HFF-Myc (cell line): Measurements from ENCODE around the gene ZNF506.
"Not testable (repeated sequence)": the region's sequence is repeated elsewhere in the genome, so short reads cannot be mapped to it uniquely, and the experiment has no call there.

Experiments used
- DNase-seq: peaks from one replicate; pipeline ENCODE4 v3.0.0-alpha.2; 2011; ENCODE audit warnings: low read depth; ENCODE audit errors: extremely low read depth
- H3K4me3 ChIP-seq: replicated peaks from 2 replicates; pipeline ENCODE4 v1.5.1; 2011; ENCODE audit warnings: low read depth, mild to moderate bottlenecking, control low read depth, low read length
- TF ChIP-seq, protein P1 (sequence below): IDR thresholded peaks from 2 replicates; pipeline ENCODE4 v1.5.1; 2012; ENCODE audit warnings: mild to moderate bottlenecking, low read depth, low read length, control low read depth; ENCODE audit errors: missing control alignments

Gene ZNF506

DNA sequence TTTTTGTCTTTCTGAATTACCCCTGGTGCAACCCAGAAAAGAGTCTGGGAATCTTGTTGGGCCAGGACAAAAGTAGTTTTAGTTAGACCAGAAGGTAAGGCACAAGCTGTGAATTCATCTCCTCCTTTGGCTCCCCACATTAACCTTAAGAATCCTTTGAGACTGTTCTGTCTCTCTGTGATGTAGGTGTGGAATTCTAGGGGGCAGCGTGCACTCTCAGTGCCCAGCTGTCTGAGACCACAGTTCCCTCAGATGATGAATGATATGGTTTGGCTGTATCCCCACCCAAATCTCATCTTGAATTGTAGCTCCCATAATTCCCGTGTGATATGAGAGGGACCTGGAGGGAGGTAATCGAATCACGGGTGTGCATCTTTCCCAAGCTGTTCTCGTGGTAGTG is 43.9 kb downstream of the ZNF506 start:
- DNase-seq, result no peak
- peak overlapping the region; percentile 83 for H3K4me3 ChIP-seq
- TF ChIP-seq, protein P1, sequence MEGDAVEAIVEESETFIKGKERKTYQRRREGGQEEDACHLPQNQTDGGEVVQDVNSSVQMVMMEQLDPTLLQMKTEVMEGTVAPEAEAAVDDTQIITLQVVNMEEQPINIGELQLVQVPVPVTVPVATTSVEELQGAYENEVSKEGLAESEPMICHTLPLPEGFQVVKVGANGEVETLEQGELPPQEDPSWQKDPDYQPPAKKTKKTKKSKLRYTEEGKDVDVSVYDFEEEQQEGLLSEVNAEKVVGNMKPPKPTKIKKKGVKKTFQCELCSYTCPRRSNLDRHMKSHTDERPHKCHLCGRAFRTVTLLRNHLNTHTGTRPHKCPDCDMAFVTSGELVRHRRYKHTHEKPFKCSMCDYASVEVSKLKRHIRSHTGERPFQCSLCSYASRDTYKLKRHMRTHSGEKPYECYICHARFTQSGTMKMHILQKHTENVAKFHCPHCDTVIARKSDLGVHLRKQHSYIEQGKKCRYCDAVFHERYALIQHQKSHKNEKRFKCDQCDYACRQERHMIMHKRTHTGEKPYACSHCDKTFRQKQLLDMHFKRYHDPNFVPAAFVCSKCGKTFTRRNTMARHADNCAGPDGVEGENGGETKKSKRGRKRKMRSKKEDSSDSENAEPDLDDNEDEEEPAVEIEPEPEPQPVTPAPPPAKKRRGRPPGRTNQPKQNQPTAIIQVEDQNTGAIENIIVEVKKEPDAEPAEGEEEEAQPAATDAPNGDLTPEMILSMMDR, result no peak

DNA sequence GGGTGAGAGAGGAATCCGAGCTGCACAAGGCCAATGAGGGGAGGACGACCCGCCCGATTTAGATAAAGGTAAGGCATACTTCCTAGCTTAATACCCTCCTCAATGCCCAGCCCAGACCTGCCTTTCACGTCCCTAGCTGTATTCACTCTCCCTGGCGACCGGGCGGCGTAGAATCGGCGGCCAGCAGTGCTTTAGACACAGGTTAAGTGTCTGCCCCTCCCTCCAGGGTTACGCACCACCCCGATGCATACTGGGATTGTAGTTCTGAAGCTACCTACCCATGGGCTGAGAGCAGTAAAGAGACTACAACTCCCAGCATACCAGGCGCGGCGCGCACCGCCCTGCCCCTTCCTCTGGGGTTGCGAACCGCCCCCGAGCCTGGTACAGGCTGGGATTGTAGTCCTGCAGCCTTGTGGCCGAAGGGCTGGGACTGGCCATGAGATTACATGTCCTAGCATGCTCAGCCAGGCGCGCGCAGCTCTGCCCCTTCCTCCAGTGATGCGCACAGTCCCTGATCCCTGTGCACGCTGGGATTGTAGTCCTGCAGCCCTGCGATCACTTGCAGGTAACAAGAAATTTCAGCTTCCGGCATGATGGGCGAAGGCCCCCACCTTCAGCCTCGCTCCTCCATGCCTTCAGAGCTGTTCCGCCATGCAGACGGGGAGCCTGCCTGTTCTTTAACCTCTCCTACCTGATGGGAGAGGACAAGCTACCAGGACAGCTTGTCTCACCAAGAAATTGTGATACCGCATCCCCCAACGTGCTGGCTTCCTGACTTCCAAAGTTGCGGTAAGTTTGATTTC is 45.1 kb downstream of the ZNF506 start:
- DNase-seq, result peak; percentile 94
- TF ChIP-seq, protein P1, result no peak
- peak overlapping the region; percentile 83 for H3K4me3 ChIP-seq

DNA sequence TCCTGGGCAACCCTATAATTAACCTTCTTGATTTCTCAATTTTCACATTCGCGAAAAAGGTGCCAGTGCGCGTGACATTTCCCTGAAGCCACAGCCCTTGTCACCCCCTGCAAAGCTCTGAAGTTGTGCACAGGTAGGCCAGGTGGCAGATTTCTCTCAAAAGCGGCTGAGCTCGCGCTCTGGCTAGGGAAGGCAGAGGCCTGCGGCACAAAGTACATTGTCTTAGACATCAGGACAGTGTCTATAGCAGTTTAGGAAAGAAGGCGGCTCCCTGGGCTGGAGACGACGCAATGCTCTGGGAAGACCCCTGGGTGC is 45.7 kb downstream of the ZNF506 start:
- TF ChIP-seq, protein P1, result no peak
- peak overlapping the region; percentile 83 for H3K4me3 ChIP-seq
- no peak for DNase-seq

DNA sequence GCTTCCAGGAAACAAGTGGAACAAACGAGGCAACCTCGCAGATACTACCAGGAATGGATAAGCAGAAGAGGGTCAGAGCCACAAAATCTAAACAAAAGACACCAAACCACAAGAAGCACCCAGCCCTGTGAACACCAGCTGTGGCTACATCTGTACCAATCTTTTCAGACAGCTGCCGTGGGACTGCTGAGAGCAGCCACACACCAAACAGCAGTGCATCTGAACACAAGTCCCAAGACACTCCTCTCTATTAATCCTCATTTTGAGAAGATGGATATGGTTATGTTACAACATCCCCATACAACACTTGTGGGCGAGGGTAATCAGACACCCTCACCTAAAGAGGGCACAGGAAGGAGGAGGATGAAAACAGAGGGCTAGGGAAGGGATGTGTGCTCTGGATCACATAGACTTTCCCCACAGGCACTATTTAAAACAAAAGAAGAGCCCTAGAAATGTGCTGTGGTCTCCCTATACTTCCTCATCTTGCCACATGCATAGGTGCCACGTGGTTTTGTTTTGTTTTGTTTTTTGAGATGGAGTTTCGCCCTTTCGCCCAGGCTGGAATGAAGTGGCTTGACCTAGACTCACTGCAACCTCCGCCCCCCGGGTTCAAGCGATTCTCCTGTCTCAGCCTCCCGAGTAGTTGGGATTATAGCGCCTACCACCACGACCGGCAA is 47.1 kb downstream of the ZNF506 start:
- H3K4me3 ChIP-seq, result no peak overlapping the region
- TF ChIP-seq, protein P1, result no peak
- DNase-seq, result no peak

GRCh38 chr19:19771963-19772362 is 49.6 kb downstream of the ZNF506 start:
- DNase-seq, H3K4me3 ChIP-seq: not testable (repeated sequence)

DNA sequence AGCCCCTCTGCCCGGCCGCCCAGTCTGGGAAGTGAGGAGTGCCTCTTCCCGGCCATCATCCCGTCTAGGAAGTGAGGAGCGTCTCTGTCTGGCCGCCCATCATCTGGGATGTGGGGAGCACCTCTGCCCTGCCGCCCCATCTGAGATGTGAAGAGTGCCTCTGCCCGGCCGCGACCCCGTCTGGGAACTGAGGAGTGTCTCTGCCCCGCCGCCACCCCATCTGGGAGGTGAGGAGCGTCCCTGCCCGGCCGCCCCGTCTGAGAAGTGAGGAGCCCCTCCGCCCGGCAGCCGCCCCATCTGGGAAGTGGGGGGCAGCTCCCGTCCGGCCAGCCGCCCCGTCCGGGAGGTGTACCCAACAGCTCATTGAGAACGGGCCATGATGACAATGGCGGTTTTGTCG is 51.6 kb downstream of the ZNF506 start:
- DNase-seq, H3K4me3 ChIP-seq: not testable (repeated sequence)

DNA sequence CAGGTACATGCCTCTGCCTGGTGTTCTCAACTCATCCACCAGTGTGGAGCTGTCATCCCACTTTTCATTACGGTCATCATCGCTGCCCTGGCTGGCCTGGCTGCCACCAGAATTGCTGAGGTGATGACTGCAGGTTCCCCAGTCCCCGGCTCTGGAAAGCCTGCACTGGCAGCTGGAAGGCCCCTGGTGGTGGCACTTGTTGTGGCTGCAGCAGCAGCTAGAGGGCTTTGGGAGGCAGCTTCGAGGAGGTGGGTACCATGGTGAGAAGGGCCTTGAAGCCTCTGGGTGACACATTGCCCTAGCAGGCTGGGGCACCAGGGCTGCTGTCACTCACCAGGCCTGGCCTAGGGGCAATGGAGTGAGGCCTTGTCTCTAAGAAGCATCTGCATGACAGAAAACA is 63.4 kb downstream of the ZNF506 start:
- DNase-seq, result no peak
- TF ChIP-seq, protein P1, result no peak
- no peak overlapping the region for H3K4me3 ChIP-seq
